ENCODE measurements around the gene NAA35.
"Not testable (repeated sequence)": the region's sequence is repeated elsewhere in the genome, so short reads cannot be mapped to it uniquely, and the experiment has no call there.

Gene NAA35

DNA sequence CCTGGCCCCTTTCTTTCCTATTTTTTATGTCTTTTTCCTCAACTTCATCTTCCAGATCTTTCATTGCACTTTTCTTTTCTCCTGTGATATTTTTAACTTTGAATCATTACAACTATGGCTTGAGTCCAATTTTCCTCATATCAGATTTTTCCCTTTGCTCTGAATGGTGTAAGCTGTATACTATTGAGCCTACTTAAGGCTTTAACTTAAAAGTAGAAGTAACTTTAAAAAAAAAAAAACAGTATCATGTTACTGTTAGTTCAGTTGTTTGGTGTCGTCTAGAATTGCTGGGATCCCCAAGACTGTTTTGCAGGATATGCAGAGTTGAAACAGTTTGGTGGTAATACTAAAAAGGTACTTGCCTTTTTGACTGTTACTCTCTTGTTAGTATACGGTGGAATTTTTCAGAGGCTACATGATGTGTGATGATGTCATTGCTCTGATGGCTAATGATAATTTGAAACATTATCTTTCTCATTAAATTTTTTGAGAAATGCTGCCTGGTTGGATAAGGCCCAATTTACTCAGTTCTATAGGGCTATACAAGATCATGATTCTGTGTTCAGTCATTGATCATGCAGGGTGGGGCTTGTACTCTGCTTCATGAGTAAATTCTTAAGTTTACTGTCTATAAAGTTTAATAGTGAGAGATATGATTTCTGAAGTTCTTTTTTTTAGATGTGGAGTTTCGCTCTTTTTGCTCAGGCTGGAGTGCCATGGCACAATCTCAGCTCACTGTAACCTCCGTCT is 8.8 kb downstream of the NAA35 start:
- no peak for DNase-seq

DNA sequence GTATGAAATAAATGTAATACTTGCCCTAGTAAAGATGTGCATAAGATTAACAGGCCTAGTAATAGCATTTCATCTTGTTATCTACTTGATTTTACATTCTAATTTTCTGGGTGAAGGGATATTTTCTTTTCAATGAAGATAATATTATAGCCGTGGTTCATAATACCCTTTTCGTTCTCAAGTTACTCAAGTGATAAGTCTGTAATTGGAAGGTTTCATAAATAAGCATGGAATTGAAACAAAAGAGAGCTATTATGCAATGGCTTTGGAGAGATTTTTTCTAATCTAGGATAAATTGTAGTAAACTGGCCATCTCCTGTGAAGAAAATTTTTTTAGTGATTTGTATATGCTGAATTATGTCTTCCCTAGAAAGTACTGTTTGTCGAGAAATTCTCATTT is 19.0 kb downstream of the NAA35 start:
- no peak for DNase-seq

DNA sequence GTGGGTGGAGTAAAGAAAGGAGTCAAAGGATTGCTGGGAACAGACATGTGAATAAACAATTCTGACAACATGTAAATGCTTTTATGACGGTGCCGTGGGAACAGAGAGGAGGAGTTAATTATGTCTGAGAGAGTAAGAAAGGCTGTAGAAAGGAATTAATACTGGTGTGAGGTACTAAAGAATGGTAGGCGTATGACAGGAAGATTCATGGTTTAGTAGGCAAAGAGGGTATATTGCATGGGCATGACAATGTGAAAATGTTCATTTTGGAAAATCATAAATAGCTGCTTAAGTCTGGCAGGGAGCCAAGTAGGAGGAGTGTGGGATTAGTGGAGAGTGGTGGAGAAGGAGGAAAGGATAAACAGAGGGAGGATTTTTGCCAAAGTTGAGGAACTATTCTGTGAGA is 19.7 kb downstream of the NAA35 start:
- no peak for DNase-seq

DNA sequence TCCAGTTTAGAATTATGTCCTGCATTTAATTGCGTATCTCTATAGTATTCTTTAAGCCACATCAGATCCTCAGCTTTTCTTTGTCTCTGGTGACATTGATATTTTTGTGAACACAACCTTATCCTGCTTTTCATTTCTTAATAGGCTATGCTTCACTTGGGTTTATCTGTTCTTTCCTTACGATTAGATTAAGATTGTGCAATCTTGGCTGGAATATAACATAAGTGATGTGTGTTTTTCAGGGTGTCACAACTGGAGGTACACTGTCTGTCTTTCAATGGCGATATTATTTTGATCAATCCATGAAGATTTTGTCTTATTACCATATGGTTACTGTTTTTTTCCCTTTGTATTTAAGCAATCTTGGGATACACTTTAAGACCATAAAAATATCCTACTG is 23.6 kb downstream of the NAA35 start:
- no peak for DNase-seq

DNA sequence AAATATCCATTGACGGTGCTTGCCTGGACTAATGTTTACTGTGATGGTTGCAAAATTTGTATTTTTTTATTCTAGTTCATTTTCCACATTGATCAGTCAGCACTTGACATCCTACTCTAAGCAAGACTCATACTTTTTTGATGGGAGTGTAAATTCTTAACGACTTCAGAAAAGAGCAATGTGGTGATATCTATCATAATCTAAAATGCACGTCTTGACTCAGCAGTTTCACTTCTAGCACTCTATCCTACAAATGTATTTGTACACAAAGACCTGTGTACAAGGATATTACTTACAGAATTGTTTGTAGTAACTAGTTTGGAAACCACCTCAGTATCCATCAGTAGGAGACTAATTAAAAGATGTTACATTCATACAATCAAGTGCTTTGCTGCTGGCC is 24.0 kb downstream of the NAA35 start:
- DNase-seq: no peak

DNA sequence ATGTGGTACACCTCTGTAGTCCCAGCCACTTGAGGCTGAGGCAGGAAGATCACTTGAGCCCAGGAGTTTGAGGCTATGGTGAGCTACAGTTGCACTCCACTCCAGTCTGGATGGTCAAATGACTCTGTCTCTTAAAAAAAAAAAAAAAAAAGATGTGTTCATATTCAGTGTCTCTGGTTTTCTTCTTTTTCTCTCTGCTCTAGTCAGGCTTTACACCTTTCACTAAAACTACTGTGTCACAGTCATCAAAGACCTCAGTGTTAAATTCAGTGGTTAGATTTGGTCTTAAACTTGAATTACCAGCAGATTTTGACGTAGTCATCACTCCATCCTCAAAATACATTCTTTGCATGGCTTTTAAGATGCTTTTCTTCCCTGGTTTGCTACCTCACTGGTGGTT is 28.8 kb downstream of the NAA35 start:
- DNase-seq: no peak

DNA sequence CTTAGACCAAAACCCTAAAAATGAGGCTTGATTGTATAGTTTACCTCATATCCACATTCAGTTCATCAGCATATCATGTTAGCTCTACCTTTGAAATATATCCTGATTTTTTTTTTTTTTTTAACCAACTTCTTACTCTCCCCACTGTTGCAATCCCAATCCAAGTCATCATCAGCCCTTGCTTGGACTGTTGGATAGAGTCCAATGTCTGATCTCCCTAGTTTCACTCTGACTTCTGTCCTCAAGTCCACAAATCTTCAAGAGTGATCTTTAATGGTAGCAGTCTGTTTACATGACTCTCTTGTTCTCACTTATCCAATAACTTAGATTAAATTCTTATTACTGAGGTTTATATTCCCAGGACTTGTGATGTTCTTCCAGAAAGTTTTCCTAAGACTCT is 30.8 kb downstream of the NAA35 start:
- no peak for DNase-seq

DNA sequence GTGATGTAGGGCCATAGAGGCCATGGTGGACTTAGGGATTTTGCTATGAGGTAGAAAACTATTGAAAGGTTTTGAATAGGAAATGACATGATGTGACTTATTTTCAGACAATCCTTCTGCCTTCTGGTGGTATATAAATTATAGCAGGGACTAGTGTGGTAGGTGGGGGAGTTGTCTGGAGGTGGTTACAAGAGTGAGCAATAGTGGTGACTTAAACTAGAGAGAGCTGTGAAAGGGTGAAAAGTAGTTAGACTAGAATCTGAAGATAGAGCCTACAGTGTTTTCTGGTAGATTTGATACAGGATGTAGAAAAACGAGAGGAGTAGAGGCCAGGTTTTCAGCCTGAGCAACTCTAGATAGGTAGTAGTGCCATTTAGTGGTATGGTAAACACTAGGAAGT is 32.3 kb downstream of the NAA35 start:
- no peak for DNase-seq

DNA sequence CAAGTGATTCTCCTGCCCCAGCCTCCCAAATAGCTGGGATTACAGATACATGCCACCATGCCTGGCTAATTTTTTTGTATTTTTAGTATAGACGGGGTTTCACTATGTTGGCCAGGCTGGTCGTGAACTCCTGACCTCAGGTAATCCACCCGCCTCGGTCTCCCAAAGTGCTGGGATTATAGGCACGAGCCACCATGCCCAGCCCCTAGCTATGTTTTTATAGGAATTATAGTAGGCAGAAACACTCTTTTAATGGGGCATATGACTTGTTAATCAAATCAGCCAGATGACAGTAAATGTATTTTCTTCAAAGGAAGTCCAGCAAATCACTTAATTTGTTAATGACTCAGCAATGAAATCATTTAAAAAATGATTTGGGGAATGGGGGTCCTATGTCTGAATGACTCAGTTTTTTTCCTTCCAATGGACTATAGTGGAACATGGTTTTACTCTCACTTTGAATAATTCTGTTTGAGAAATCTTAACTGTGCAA is 33.2 kb downstream of the NAA35 start:
- DNase-seq: not testable (repeated sequence)

DNA sequence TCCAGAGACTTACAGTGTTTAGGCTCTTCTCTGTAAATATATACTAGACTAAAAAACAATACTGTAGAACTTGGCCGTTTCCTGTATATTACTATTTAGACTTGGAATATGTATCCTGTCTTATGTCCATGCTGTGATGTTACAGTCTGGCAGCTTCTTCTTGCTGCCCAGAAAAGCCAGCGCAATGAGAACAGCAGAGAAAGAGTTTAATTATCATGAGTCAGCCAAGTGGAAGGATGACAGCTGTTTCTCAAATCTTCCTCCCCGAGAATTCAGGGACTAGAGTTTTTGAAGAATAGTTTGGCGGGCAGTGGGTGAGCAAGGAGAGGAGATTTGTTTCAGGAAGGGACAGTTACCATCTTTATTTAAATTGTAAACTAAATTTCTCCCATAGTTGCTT is 37.5 kb downstream of the NAA35 start:
- no peak for DNase-seq

DNA sequence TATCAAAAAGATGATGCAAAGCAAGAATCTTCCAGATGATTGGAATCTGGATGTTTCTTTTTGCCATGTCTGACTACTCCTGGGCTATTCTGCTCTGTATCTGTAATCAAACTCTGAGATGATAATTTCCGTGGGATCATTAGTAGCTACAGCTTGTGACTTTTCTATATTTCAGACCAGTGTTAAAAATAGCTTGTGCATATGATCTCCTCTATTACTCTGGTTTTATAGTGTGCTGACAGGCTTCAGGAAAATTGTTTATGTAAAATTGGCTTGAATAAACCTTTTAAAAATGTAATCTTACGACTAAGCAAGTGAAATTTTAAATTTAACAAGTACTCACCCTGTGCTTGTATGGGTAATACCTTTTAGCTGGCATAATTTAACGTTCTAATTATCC is 40.4 kb downstream of the NAA35 start:
- no peak for DNase-seq

DNA sequence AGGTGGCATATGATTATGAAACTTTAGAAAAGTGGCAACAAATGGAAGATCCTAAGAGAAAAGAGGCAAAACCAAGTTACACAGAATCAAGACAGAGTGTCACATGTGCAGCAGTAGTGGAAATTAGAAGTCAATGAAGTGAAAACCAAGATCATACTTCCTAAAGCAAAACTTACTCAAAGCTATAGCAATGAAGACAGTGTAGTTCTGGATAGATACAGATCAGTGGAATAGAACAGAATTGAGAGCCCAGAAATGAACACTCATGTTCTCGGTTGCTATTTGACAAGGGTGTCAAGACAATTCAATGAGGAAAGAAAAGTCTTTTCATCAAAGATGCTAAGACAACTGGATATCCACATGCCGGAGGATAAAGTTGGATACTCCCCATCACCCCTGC is 43.5 kb downstream of the NAA35 start:
- no peak for DNase-seq

DNA sequence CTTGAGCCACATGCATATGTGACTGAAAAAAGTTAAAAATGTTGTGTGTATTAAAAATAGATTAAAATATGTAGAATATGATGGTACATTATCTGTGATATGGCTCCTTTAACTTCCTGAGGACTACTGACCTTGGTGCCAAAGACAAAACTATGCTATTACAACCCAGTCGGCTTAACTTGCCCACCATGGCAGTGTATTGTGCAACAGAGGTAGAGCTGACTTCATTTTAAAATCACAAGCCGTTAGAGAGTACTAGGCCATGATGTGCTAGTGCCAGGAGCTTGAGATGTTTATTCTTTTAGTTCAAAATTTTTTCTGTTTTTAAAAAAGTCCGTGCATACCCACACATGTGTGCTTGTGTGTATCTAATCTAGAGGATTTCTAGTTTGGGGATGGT is 46.3 kb downstream of the NAA35 start:
- no peak for DNase-seq

DNA sequence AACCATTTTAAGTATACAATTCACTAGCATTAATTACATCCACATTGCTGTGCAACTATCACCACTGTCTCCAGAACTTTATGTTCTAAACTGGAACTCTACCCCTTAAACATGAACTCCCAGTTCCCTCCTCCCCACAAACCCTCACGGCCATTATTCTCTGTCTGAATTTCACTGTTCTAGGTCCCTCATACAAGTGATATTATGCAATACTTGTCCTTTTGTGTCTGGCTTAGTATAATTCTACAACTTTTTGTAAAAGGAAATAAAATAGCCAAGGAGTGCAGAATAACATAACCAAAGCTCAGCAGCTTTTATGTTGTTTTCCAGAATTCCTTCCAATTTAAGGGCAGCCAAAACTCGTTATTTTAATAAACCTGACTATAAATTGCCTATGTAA is 53.2 kb downstream of the NAA35 start:
- no peak for DNase-seq

DNA sequence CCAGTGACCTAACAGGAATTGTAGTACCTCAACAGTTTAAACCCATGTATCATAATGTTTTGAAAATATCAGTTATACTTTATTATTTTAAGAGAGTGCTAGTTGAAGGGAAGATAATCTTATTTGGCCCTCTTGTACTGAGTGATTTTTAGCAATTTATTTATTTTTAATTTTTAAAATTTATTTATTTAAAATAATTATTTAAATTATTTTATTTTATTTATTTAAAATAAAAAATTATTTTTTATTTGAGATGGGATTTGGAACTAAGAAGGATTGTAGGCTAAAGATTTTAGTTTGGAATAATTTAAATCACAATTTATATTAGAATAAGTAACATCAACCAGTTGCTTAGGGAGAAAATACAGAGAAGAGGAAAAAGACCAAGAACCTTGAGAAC is 54.2 kb downstream of the NAA35 start:
- DNase-seq: no peak

DNA sequence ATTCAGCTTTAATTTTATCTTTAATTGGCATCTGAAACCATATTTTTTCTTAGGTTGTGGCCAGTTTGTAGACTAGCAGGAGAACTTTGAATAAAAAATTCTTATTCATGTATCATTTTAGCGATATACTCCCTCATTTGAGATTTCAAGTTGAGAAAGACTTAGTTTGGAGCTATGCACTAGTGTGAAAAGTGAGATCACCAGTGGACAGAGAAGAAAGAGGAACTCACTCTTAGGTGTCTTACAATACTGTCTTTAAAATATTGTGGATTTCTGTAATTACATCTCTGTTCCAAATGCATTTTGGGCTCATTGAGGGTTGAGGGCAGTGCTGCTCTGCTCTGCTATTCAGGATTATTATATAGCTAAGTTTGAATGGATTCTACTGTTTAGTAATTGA is 54.7 kb downstream of the NAA35 start:
- DNase-seq: no peak

DNA sequence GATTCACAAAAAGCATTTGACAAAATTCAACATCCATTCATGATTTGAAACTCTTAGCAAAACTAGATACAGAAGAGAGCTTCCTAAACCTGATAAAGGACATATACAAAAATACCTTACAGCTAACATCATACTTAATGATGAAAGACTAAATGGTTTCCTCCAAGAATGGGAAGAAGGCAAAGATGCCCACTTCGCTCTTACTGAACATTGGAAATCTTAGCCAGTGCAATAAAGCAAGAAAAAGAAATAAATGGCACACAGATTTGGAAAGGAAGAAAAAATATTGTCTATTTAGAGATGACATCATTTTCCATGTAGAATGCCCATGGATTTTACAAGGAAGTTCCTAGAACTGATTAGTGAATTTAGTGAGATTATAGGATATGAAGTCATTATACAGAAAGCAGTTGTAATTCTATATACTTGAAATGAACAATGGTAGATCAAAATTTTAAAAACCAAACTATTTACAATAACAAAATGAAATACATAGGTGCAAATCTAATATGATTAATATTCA is 64.4 kb downstream of the NAA35 start:
- no peak for DNase-seq

DNA sequence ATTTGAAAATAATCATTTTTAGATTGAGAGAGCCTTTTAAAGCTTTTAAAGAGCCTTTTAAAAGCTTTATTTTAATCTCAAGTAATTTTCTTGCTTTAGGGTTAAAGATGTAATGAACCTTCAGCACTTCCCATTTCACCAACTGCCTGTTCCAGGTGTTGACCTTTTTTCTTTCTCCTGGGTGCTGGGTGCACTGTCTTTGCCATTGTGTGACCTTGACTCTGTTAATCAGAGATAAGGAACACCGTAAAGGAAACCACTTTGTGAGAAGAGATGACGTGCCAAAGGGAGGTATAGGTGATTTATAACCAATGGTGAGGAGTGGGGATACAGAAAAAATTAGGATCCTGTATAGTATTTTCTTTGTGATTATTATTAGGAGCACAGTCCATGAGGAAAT is 68.2 kb downstream of the NAA35 start:
- DNase-seq: no peak

DNA sequence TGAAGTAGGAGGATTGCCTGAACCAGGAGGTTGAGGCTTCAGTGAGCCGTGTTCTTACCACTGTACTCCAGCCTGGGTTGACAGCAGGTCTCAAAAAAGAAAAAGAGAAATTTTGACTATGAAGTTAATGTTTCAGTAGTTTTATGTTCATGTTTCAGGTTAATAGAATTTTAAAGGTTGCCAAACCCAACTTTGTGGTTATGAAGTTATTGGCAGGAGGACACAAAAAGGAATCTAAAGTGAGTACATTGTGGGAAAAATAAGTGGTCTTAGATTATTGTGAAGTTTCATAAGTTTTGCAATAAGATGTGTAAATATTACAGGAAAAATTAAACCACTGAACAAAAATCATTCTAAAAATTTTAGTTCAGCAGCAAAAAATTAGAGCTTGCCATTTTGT is 79.8 kb downstream of the NAA35 start:
- DNase-seq: no peak

DNA sequence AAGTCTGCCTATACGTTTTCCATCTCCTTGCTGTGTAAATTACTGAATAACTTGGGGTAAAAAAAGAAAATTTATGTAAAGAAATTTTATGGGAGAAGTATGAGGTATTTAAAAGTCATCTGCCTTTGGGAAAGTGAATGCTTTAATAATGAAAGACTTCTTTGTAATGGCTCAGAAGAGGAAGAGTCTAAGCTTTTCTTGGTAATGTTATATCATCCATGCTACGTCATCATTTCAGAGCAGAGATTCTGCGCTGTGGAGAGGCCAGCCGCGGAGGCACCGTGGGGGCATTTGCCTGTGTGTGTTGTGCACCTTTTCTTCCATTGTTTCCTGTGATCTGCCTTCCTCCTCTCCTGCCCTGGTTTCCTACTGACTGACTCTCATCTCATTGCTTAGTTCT is 80.2 kb downstream of the NAA35 start:
- DNase-seq: no peak

DNA sequence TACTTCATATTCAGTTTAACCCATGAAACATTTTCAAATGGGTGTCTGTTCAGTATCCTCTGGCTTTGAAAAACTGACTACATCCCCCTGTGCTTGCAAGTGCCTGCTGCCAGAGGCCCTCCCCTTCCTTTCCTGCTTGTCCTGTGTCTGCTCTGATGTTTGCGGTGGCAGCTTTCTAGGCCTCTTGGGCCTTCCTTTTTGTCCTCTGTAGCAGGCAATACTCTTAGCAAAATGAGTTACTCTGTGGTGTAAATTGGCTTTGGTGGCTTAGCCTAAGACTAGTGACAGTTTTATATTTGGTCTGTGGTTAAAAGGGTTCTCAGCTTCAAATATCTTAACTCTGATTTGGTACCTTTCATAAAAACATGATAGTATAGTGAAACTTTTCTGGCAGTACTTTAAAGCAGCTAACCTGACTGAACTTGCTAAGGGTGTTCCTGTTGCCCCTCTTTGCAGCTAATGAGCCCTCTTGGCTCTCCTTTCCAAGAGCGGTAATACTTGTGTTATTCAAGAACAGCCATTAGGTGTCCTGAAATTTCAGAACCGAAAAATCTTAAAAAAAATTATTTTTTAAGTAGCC is 81.8 kb downstream of the NAA35 start:
- no peak for DNase-seq

DNA sequence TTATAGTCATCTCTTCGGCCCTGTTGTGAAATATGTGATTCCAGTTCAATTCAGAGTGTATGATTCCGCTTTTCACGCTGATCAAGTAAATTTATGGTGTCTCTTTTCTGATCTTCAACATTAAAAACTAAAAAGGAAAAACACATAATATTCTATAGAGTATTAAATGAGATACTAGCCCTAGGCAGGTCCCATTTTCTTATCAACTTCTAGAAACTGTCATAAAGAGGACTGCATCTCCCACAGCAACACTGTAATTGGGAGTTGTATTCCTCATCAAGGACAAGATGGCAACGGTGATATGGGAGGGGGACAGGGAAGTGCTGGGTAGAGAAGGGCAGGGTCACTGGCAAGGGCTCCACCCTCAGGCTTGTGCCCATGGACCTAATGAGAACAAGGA is 86.8 kb downstream of the NAA35 start:
- no peak for DNase-seq

DNA sequence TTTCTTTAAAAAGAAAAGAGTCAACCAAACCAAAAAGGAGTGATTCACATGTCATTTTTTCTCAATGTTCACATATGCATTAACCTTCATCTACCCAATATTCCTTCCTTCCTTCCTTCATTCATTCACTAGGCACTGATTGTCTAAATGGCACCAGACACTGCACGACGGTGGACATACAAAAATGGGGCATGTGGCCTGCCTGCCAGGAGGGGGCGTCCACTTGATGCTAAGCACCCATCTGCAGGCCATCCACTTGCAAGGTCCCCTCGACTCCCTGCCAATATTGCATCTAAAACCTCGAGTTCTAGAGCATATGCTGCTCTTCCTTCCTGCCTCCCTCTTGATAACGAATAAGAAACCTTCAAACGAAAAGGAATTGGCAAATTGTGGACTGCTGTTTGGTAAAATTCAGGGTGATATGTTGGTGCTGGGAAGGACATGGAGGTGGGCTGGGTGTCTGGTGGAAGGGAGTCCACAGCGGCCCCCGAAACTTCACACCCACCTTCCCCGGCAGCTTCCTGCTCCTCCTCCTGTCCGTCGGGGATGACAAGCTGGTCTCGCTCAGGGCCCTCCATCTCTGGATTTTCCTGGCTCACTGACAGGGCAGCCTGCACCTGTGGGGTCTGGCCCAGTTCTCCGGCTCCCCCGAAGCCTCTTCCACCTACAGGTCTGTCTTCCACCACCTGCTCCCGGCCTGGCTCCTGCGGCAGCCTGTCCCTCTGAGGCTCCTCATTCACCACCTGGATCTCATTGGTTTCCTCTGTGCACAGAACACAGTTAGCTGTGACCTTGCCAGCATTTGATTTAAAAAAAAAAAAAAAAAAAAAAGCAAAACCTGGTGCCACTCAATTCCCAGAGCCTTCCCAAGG is 94.2 kb downstream of the NAA35 start:
- DNase-seq: no peak

Measured in DMS79 (cell line).